Ascending aorta (tissue), 2 donors: ENCODE measurements around the gene SLC34A2. TPM values are rescaled to one million over a fixed set of nuclear protein-coding genes. Genes with fewer than 3 reads are reported as not detected.
"Not testable (repeated sequence)": the region's sequence is repeated elsewhere in the genome, so short reads cannot be mapped to it uniquely, and the experiment has no call there.

Source experiments
- DNase-seq, 2 donors: peaks; one replicate each; pipeline ENCODE4 v3.0.0-alpha.2; 2019; ENCODE audit warnings: low spot score in 2 of 2
- H3K27ac ChIP-seq, 2 donors: fragments of 200-600 bp; sonication (generic); one replicate each; pipeline ENCODE4 v1.5.1; 2016 to 2017; ENCODE audit warnings: mild to moderate bottlenecking in 1 of 2
- H3K27me3 ChIP-seq: fragments of 200-600 bp; sonication (generic); one replicate; pipeline ENCODE4 v1.5.1; 2017
- H3K36me3 ChIP-seq, 2 donors: fragments of 200-600 bp; sonication (generic); one replicate each; pipeline ENCODE4 v1.5.1; 2016
- H3K4me1 ChIP-seq, 2 donors: fragments of 200-600 bp; sonication (generic); one replicate each; pipeline ENCODE4 v1.5.1; 2016 to 2017; ENCODE audit warnings: mild to moderate bottlenecking in 1 of 2
- H3K4me3 ChIP-seq, 2 donors: fragments of 200-600 bp; sonication (generic); one replicate each; pipeline ENCODE4 v1.5.1; 2016 to 2017; ENCODE audit warnings: mild to moderate bottlenecking in 1 of 2
- H3K9me3 ChIP-seq, 2 donors: fragments of 200-600 bp; sonication (generic); one replicate each; pipeline ENCODE4 v1.5.1; 2016
- CTCF ChIP-seq, 3 experiments: fragments of 200-600 bp in 2 of 3; fragments of 450-650 bp in 1 of 3; sonication (generic) in 2 of 3; IDR thresholded peaks; one replicate each; pipeline ENCODE4 v1.5.1; 2016 to 2019; ENCODE audit warnings: antibody characterized with exemption in 3 of 3, mild to moderate bottlenecking in 1 of 3, moderate library complexity in 1 of 3
- intact Hi-C: fragments of 100-400 bp; cut with DNase I; formaldehyde crosslinking; loops from one replicate; pipeline ENCODE4 v1.15.1; 2023
- total RNA-seq: library from RNA; depleted of rRNA; stranded (reverse); fragments of >200 nt; gene quantifications from one replicate; pipeline ENCODE4 v1.1.0, GENCODE V29; 2016

SLC34A2 gene
- total RNA-seq = not detected

- Histone ChIP-seq H3K9me3 (no peaks in the 10 kb centered on the region), H3K27ac (no peak within 1 kb of the TSS), H3K36me3 (no peaks in the 10 kb centered on the region), H3K4me3 (no peak within 1 kb of the TSS), H3K4me1 (no peaks in the 10 kb centered on the region), H3K27me3 (no peaks in the 10 kb centered on the region)
- DNase-seq = no peak
- intact Hi-C loops = no loop called here
- no peak for TF ChIP-seq CTCF (IDR thresholded peaks at IDR 0.05)
Measured at GRCh38 chr4:25654971-25655963, at the start of gene SLC34A2. Gene SLC34A2 (plus strand): TSS chr4:25655851. CDS start chr4:25662501, 6,650 bp downstream.

GRCh38 chr4:25608644-25609043 lies 47.0 kb upstream of the SLC34A2 start:
- H3K4me1 ChIP-seq = no peaks in the 10 kb centered on the region
- no peaks in the 10 kb centered on the region for H3K36me3 ChIP-seq
- H3K27me3 ChIP-seq = no peaks in the 10 kb centered on the region
- no peak for TF ChIP-seq CTCF (IDR thresholded peaks at IDR 0.05)
- DNase-seq = no peak
- no peak overlapping the region for H3K27ac ChIP-seq
- intact Hi-C loops = no loop called here
- no peaks in the 10 kb centered on the region for H3K9me3 ChIP-seq
- no peak overlapping the region for H3K4me3 ChIP-seq

GRCh38 chr4:25609976-25610375 lies 45.7 kb upstream of the SLC34A2 start:
- no peak overlapping the region for H3K27ac ChIP-seq
- DNase-seq = no peak
- no peak for TF ChIP-seq CTCF (IDR thresholded peaks at IDR 0.05)
- intact Hi-C loops = no loop called here
- H3K9me3 ChIP-seq = no peaks in the 10 kb centered on the region
- no peaks in the 10 kb centered on the region for H3K27me3 ChIP-seq
- no peaks in the 10 kb centered on the region for H3K4me1 ChIP-seq
- H3K4me3 ChIP-seq = no peak overlapping the region
- no peaks in the 10 kb centered on the region for H3K36me3 ChIP-seq

GRCh38 chr4:25613613-25614012 lies 42.0 kb upstream of the SLC34A2 start:
- H3K27ac ChIP-seq, H3K27me3 ChIP-seq, H3K9me3 ChIP-seq, intact Hi-C loops, H3K4me3 ChIP-seq, H3K4me1 ChIP-seq, H3K36me3 ChIP-seq, DNase-seq: not testable (repeated sequence)

GRCh38 chr4:25614807-25615206 lies 40.8 kb upstream of the SLC34A2 start:
- Histone ChIP-seq H3K27me3 (no peaks in the 10 kb centered on the region), H3K4me3 (no peak overlapping the region), H3K4me1 (no peaks in the 10 kb centered on the region), H3K36me3 (no peaks in the 10 kb centered on the region), H3K9me3 (no peaks in the 10 kb centered on the region), H3K27ac (no peak overlapping the region)
- DNase-seq = no peak
- intact Hi-C loops = no loop called here
- no peak for TF ChIP-seq CTCF (IDR thresholded peaks at IDR 0.05)
